VCaP (cell line): ENCODE data around the gene PRKCB.

Experiments
- H3K27ac ChIP-seq: fragments of 450-650 bp; 2 replicates; pipeline ENCODE4 v1.5.1; 2017
- CTCF ChIP-seq: fragments of 450-650 bp; conservative IDR thresholded peaks from 2 replicates; pipeline ENCODE4 v1.5.1; 2017; ENCODE audit warnings: mild to moderate bottlenecking, moderate library complexity

Gene PRKCB

GRCh38 chr16:23836404-23837311 lies 875 bp downstream of the PRKCB start:
- H3K27ac ChIP-seq, result no peak overlapping the region
- no peak for TF ChIP-seq CTCF

GRCh38 chr16:23837553-23838308 lies 1.9 kb downstream of the PRKCB start:
- TF ChIP-seq CTCF, result no peak

GRCh38 chr16:23838485-23839142 lies 2.8 kb downstream of the PRKCB start:
- no peak overlapping the region for H3K27ac ChIP-seq
- no peak for TF ChIP-seq CTCF

More at GRCh38 chr16:23837553-23838308, 1.9 kb downstream of the PRKCB start:
- no peak overlapping the region for H3K27ac ChIP-seq

GRCh38 chr16:23840310-23840709 lies 4.5 kb downstream of the PRKCB start:
- no peak overlapping the region for H3K27ac ChIP-seq
- no peak for TF ChIP-seq CTCF

- TF ChIP-seq CTCF, result no peak
- no peak overlapping the region for H3K27ac ChIP-seq
Measured at GRCh38 chr16:23842137-23842600, 6.4 kb downstream of the PRKCB start.

GRCh38 chr16:23843143-23843542 lies 7.4 kb downstream of the PRKCB start:
- TF ChIP-seq CTCF, result no peak
- H3K27ac ChIP-seq, result no peak overlapping the region

GRCh38 chr16:23847251-23847650 lies 11.5 kb downstream of the PRKCB start:
- no peak overlapping the region for H3K27ac ChIP-seq
- TF ChIP-seq CTCF, result no peak
